Sigmoid colon (tissue), 4 donors: ENCODE measurements around the gene TMEM52.

Experiments used
- POLR2A ChIP-seq, 2 donors: fragments of 450-650 bp; IDR thresholded peaks; one replicate each; pipeline ENCODE4 v1.6.1; 2016; ENCODE audit warnings: antibody characterized with exemption in 2 of 2, mild to moderate bottlenecking in 2 of 2, moderate library complexity in 2 of 2
- POLR2AphosphoS5 ChIP-seq, 4 donors: sonication (generic); formaldehyde crosslinking; IDR thresholded peaks; one replicate each; pipeline ENCODE4 v1.6.1; 2017; ENCODE audit warnings: antibody characterized with exemption in 4 of 4
- TF ChIP-seq, protein P1 (sequence below), 4 experiments: fragments of 450-650 bp in 3 of 4; fragments of 200-600 bp in 1 of 4; IDR thresholded peaks; one replicate each; pipeline ENCODE4 v1.5.1; 2016 to 2019; ENCODE audit warnings: antibody characterized with exemption in 4 of 4, mild to moderate bottlenecking in 3 of 4, moderate library complexity in 2 of 4

DNA sequence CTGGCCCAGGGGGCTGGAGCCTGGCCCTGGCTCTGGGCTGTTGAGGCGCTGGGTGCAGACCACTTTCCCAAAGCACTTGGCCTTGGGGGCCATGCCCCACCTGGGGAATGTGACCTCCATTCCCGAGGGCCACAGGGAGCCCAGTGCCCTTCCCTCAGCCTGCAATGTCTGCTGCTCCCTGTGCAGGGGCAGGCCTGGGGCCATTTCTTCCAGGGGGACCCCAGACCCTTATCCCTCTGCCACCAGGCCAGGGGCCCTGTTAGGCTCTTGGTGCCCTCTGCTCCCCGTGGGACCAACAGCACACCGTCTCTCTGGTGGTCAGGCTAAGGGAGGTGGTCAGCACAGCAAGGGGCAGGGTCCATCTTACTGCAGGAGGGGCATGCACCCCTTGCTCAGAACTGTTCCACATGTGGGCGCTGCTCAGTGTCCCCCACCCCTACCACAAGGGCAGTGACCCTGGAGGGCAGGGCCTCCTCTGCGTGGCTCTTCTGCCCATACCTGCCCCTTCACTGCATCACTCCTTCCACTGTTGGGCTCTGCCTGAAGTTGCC, 1.1 kb upstream of the TMEM52 start:
- TF ChIP-seq, protein P1, sequence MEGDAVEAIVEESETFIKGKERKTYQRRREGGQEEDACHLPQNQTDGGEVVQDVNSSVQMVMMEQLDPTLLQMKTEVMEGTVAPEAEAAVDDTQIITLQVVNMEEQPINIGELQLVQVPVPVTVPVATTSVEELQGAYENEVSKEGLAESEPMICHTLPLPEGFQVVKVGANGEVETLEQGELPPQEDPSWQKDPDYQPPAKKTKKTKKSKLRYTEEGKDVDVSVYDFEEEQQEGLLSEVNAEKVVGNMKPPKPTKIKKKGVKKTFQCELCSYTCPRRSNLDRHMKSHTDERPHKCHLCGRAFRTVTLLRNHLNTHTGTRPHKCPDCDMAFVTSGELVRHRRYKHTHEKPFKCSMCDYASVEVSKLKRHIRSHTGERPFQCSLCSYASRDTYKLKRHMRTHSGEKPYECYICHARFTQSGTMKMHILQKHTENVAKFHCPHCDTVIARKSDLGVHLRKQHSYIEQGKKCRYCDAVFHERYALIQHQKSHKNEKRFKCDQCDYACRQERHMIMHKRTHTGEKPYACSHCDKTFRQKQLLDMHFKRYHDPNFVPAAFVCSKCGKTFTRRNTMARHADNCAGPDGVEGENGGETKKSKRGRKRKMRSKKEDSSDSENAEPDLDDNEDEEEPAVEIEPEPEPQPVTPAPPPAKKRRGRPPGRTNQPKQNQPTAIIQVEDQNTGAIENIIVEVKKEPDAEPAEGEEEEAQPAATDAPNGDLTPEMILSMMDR (IDR thresholded peaks at IDR 0.05), result no peak
- TF ChIP-seq POLR2A (IDR thresholded peaks at IDR 0.05) (no peak), POLR2AphosphoS5 (IDR thresholded peaks at IDR 0.05) (no peak)
